ENCODE data around the gene VAMP5.
A peak's percentile ranks its signal among the peaks of the same experiment; 100 is the strongest.

Gene VAMP5

GRCh38 chr2:85584354-85584856 is at the start of gene VAMP5:
VAMP5 (plus strand) TSS chr2:85584431; CDS start chr2:85584491, 60 bp downstream.
- TF ChIP-seq CTCF (IDR thresholded peaks at IDR 0.05; ENCODE audit: low read depth, low read length) = no peak
- DNase-seq (ENCODE audit: low read depth in 2 of 2) = peak; percentile 22 to 33
- H3K4me3 ChIP-seq (replicated peaks in 1 of 2; ENCODE audit: low read depth in 2 of 2, low read length in 2 of 2) = peak within 1 kb of the TSS; percentile 57 to 60

- TF ChIP-seq CTCF (IDR thresholded peaks at IDR 0.05; ENCODE audit: low read depth, low read length) = no peak
- H3K4me3 ChIP-seq (replicated peaks in 1 of 2; ENCODE audit: low read depth in 2 of 2, low read length in 2 of 2) = no peak overlapping the region
- DNase-seq (ENCODE audit: low read depth in 2 of 2) = no peak
These were observed 49.4 kb upstream of the VAMP5 start for GRCh38 chr2:85534881-85535280.

- peak; percentile 74 to 83 for DNase-seq (ENCODE audit: low read depth in 2 of 2)
- no peak overlapping the region for H3K4me3 ChIP-seq (replicated peaks in 1 of 2; ENCODE audit: low read depth in 2 of 2, low read length in 2 of 2)
- TF ChIP-seq CTCF (IDR thresholded peaks at IDR 0.05; ENCODE audit: low read depth, low read length) = no peak
These were observed 47.8 kb upstream of the VAMP5 start for GRCh38 chr2:85536479-85536878.

- peak; percentile 6 for TF ChIP-seq CTCF (IDR thresholded peaks at IDR 0.05; ENCODE audit: low read depth, low read length)
- peak; percentile 42 to 57 for DNase-seq (ENCODE audit: low read depth in 2 of 2)
- peak overlapping the region; percentile 79 to 93 for H3K4me3 ChIP-seq (replicated peaks in 1 of 2; ENCODE audit: low read depth in 2 of 2, low read length in 2 of 2)
These were observed 46.4 kb upstream of the VAMP5 start for GRCh38 chr2:85537600-85538506.

- H3K4me3 ChIP-seq (replicated peaks in 1 of 2; ENCODE audit: low read depth in 2 of 2, low read length in 2 of 2) = peak within 1 kb of the TSS; percentile 79 to 93
- DNase-seq (ENCODE audit: low read depth in 2 of 2) = peak; percentile 93 to 96
- TF ChIP-seq CTCF (IDR thresholded peaks at IDR 0.05; ENCODE audit: low read depth, low read length) = peak; percentile 75
These were observed 45.5 kb upstream of the VAMP5 start, which contains the start of gene MAT2A for GRCh38 chr2:85538507-85539360. MAT2A (plus strand) TSS chr2:85539168; CDS start chr2:85539288, 120 bp downstream.

GRCh38 chr2:85539361-85540132 is 44.7 kb upstream of the VAMP5 start:
- H3K4me3 ChIP-seq (replicated peaks in 1 of 2; ENCODE audit: low read depth in 2 of 2, low read length in 2 of 2) = peak overlapping the region; percentile 79 to 93
- peak; percentile 65 to 71 for DNase-seq (ENCODE audit: low read depth in 2 of 2)
- TF ChIP-seq CTCF (IDR thresholded peaks at IDR 0.05; ENCODE audit: low read depth, low read length) = no peak

All from cardiac fibroblast (primary cell).